K562 (cell line): ENCODE data around the gene RYK. TPM values are rescaled to one million over a fixed set of nuclear protein-coding genes. Genes with fewer than 3 reads are reported as not detected.
A peak's percentile ranks its signal among the peaks of the same experiment; 100 is the strongest.

Experiments used
- ATAC-seq: fragments of 200-7000 bp; cut with Tn5 transposase; 3 replicates; pipeline ENCODE4 v1.9.1; 2020; ENCODE audit warnings: moderate library complexity
- BruUV-seq: library from RNA; stranded (reverse); fragments of 400-500 nt; replicated peaks from 2 replicates; lab custom pipeline; 2021; lab: Mats Ljungman, UMichigan
- CTCF ChIA-PET: fragments of 300-600 bp; formaldehyde crosslinking; extraction: SDS; loops from one replicate; lab custom pipeline; 2021; ENCODE audit warnings: low intra/inter-chr PET ratio; lab: Yijun Ruan, JAX
- POLR2A ChIA-PET: fragments of 300-600, 350-650 bp; sonication (Branson Sonifier 250); formaldehyde crosslinking; extraction: SDS; loops from one replicate; lab custom pipeline; 2021; ENCODE audit warnings: antibody characterized with exemption, inconsistent platforms; lab: Yijun Ruan, JAX
- DNase-seq, 4 experiments: peaks; one replicate each; pipeline versions ENCODE4 v3.0.0 to v3.0.0-alpha.2; 2011 to 2018; ENCODE audit warnings: low spot score in 3 of 4, mixed read lengths in 3 of 4; ENCODE audit errors: extremely low read depth in 1 of 4
- FAIRE-seq: peaks from 2 replicates; lab custom pipeline; 2011; peaks lifted over from hg19 to GRCh38; lab: Jason Lieb, UNC
- H2AFZ ChIP-seq: 2 replicates; pipeline ENCODE4 v1.6.0; 2011; ENCODE audit warnings: low read depth, low read length, control low read depth, inconsistent platforms
- H3K27ac ChIP-seq: fragments of 200-600 bp; 3 replicates; pipeline ENCODE4 v1.8.0; 2011; ENCODE audit warnings: low read depth, mild to moderate bottlenecking, control low read depth, inconsistent platforms, low read length, moderate library complexity, mixed read lengths; ENCODE audit errors: extremely low read depth
- H3K27me3 ChIP-seq, 2 experiments: fragments of 300-600 bp in 1 of 2; 2 replicates in 1 of 2; 3 replicates in 1 of 2; pipeline versions ENCODE4 v1.6.0 to v1.8.0; 2011; ENCODE audit warnings: inconsistent platforms in 2 of 2, low read length in 2 of 2, mild to moderate bottlenecking in 1 of 2, mixed read lengths in 1 of 2, moderate library complexity in 1 of 2; ENCODE audit not compliant: control insufficient read depth in 2 of 2, insufficient read depth in 2 of 2
- H3K36me3 ChIP-seq: fragments of 300-600 bp; 3 replicates; pipeline ENCODE4 v1.8.0; 2011; ENCODE audit warnings: mild to moderate bottlenecking, low read length, inconsistent platforms; ENCODE audit not compliant: control insufficient read depth, insufficient read depth
- H3K4me1 ChIP-seq, 2 experiments: fragments of 200-600 bp in 1 of 2; replicated peaks in 1 of 2; 2 replicates in 1 of 2; 3 replicates in 1 of 2; pipeline versions ENCODE4 v1.5.1 to v1.8.0; 2011; ENCODE audit warnings: inconsistent platforms in 2 of 2, low read length in 2 of 2, mild to moderate bottlenecking in 1 of 2, mixed read lengths in 1 of 2, moderate library complexity in 1 of 2; ENCODE audit not compliant: control insufficient read depth in 2 of 2, insufficient read depth in 2 of 2
- H3K4me2 ChIP-seq: 2 replicates; pipeline ENCODE4 v1.6.1; 2011; ENCODE audit warnings: low read length, control low read depth, inconsistent platforms, mixed read lengths; ENCODE audit not compliant: insufficient read depth
- H3K4me3 ChIP-seq: fragments of 200-600 bp; sonication (generic), shearing (Covaris generic); 2 replicates; pipeline ENCODE4 v1.5.1; 2016; ENCODE audit warnings: control low read depth, inconsistent platforms
- H3K79me2 ChIP-seq: fragments of 200-600 bp; 3 replicates; pipeline ENCODE4 v1.8.0; 2011; ENCODE audit warnings: low read length, inconsistent platforms; ENCODE audit not compliant: control insufficient read depth, insufficient read depth
- H3K9ac ChIP-seq, 2 experiments: 2 replicates each; pipeline versions ENCODE4 v1.6.0 to v1.6.1; 2011; ENCODE audit warnings: low read depth in 2 of 2, low read length in 2 of 2, control low read depth in 1 of 2, inconsistent platforms in 1 of 2, mild to moderate bottlenecking in 1 of 2, mixed read lengths in 1 of 2; ENCODE audit not compliant: insufficient read depth in 1 of 2
- H3K9me1 ChIP-seq: one replicate; pipeline ENCODE4 v1.6.0; 2011; ENCODE audit warnings: inconsistent platforms, mild to moderate bottlenecking, low read length, moderate library complexity; ENCODE audit not compliant: control insufficient read depth, insufficient read depth
- H3K9me3 ChIP-seq: replicated peaks from 2 replicates; pipeline ENCODE4 v1.5.1; 2011; ENCODE audit warnings: low read depth, low read length, inconsistent platforms; ENCODE audit not compliant: control insufficient read depth, insufficient read depth
- H4K20me1 ChIP-seq: replicated peaks from 2 replicates; pipeline ENCODE4 v1.6.1; 2011; ENCODE audit warnings: low read length, inconsistent platforms, mixed read lengths; ENCODE audit not compliant: control insufficient read depth, insufficient read depth
- ERF ChIP-seq: fragments of 450-650 bp; formaldehyde crosslinking; IDR thresholded peaks from 2 replicates; pipeline ENCODE4 v1.4.0; 2020; ENCODE audit warnings: mild to moderate bottlenecking, mixed read lengths
- FOSL1 ChIP-seq: fragments of 200-800 bp; sonication (Bioruptor generic); conservative IDR thresholded peaks from 2 replicates; pipeline ENCODE4 v1.6.1; 2016; ENCODE audit warnings: missing genetic modification characterization, missing compliant biosample characterization
- NR3C1 ChIP-seq: sonication (generic); formaldehyde crosslinking; IDR thresholded peaks from 2 replicates; pipeline ENCODE4 v1.8.1; 2022; ENCODE audit warnings: missing genetic modification reagents
- PURB ChIP-seq: sonication (generic); formaldehyde crosslinking; IDR thresholded peaks from 2 replicates; pipeline ENCODE4 v1.9.0; 2021; ENCODE audit warnings: low read depth, mild to moderate bottlenecking, missing genetic modification reagents
- RREB1 ChIP-seq: fragments of 250-450 bp; sonication (Bioruptor Pico); IDR thresholded peaks from 2 replicates; pipeline ENCODE4 v1.4.0; 2020
- SMARCA4 ChIP-seq: fragments of 450-650 bp; IDR thresholded peaks from 2 replicates; pipeline ENCODE4 v1.6.1; 2016
- ZNF24 ChIP-seq: fragments of 450-650 bp; IDR thresholded peaks from 2 replicates; pipeline ENCODE4 v1.6.1; 2016
- ZNF347 ChIP-seq: fragments of 450-650 bp; formaldehyde crosslinking; IDR thresholded peaks from 2 replicates; pipeline ENCODE4 v1.4.0; 2020; ENCODE audit warnings: low read depth, mild to moderate bottlenecking, moderate library complexity
- ZNF444 ChIP-seq: fragments of 250-450 bp; sonication (Bioruptor Pico); IDR thresholded peaks from 2 replicates; pipeline ENCODE4 v1.4.0; 2020; ENCODE audit warnings: mild to moderate bottlenecking, moderate library complexity
- in situ Hi-C: fragments of 300-500 bp; cut with MboI; formaldehyde crosslinking; loops from 4 replicates; pipeline ENCODE4 v1.15.0; 2018; ENCODE audit warnings: inconsistent platforms, mixed read lengths
- intact Hi-C: fragments of 100-400 bp; cut with micrococcal nuclease; formaldehyde crosslinking; loops from 2 replicates; pipeline ENCODE4 v1.14.2; 2022
- polyA plus RNA-seq, 8 experiments: library from polyadenylated mRNA; depleted of rRNA in 4 of 8; stranded (reverse) in 5 of 8; unstranded in 3 of 8; fragments of >200 nt; fragmentation: Nextera tagmentation in 2 of 8; fragmentation: Illumina TruSeq in 1 of 8; extraction: Ambion mirVana in 2 of 8; extraction: Trizol in 1 of 8; gene quantifications; 2 replicates each; pipeline versions ENCODE4 v1.2.1 to v1.2.3, GENCODE V29; 2011 to 2014; ENCODE audit warnings: inconsistent platforms in 1 of 8, missing spikeins in 1 of 8
- total RNA-seq, 7 experiments: library from RNA; depleted of rRNA in 6 of 7; stranded (reverse); fragments of >200 nt in 6 of 7; fragmentation: Illumina TruSeq in 2 of 7; extraction: Trizol in 2 of 7; gene quantifications; 2 replicates each; pipeline versions ENCODE4 v1.2.1 to v1.2.3, GENCODE V29; 2011 to 2021; ENCODE audit warnings: low replicate concordance in 1 of 7
- TF ChIP-seq, protein P1 (sequence below): IDR thresholded peaks from 2 replicates; pipeline ENCODE4 v1.6.1; 2014; ENCODE audit warnings: antibody characterized with exemption

Gene RYK
- total and polyA plus RNA-seq, 9 of the 15 experiments (the other 6 are each of a cell fraction or from before 2014, with no cell fraction given): 4.2 to 29.5 (median 16.6) TPM

DNA sequence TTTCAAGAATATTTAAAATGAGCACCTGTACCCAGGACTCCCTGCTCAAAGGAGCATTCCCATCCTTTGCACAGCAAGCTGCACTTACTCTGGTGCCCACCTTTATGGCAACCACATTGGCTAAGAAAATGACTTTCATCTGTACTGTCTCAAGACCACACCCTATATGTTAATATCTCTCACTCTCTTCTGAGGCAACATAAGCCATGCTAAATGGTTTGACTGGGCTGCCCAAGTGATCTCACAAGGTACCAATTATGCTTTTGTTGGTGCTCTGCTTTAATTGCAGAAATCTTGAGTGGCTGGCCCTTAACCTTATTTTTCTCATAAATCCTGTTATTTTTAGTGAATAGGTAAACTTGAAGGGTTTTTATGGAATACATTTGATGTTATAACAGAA, 17.7 kb downstream of the RYK start:
- Histone ChIP-seq H3K4me1 (peaks cover 3 to 11% of the 10 kb centered on the region in 2 experiments; a peak in 3 of 5 replicates), H3K79me2 (peaks cover 93% of the 10 kb centered on the region), H3K4me3 (no peak overlapping the region), H3K27ac (no peak overlapping the region), H3K4me2 (no peak overlapping the region), H3K9me3 (no peaks in the 10 kb centered on the region), H3K36me3 (no peaks in the 10 kb centered on the region), H3K9me1 (no peaks in the 10 kb centered on the region), H3K27me3 (no peaks in the 10 kb centered on the region), H4K20me1 (peaks cover 4% of the 10 kb centered on the region), H3K9ac (no peak overlapping the region), H2AFZ (no peak overlapping the region)
- FAIRE-seq (peak; percentile 35), DNase-seq (no peak), ATAC-seq (peak; percentile 19; the same call in 1 of the 3 replicates)
- CTCF ChIA-PET: no interaction called here
- BruUV-seq: no TSS peak
- POLR2A ChIA-PET: interaction anchor here (1.5 kb wide), 1 partner anchor 14 kb away, joined by 4 read pairs; no protein-coding TSS in a partner anchor
- in situ Hi-C loops (no loop called here), intact Hi-C loops (no loop called here)
- TF ChIP-seq, protein P1, sequence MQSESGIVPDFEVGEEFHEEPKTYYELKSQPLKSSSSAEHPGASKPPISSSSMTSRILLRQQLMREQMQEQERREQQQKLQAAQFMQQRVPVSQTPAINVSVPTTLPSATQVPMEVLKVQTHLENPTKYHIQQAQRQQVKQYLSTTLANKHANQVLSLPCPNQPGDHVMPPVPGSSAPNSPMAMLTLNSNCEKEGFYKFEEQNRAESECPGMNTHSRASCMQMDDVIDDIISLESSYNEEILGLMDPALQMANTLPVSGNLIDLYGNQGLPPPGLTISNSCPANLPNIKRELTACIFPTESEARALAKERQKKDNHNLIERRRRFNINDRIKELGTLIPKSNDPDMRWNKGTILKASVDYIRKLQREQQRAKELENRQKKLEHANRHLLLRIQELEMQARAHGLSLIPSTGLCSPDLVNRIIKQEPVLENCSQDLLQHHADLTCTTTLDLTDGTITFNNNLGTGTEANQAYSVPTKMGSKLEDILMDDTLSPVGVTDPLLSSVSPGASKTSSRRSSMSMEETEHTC: no peak
- no peak for TF ChIP-seq PURB (CRISPR knock-in tag)

DNA sequence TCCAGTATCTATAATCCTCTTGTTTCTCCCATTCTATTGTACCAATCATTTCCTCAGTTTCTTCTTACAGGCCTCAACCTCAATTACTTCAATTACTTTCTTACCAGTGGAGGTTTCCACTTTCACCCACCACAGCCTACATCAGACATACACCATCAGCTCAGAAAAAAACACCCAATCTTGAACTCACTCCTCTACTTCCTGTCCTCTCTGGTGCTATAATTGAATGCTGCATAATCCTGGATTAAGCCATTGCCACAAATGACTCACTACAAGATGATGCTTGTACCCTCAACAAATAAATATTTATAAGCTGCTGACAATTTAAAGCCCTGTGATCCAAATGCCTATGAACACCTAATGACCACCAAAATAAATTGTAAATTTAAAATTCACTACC, 18.5 kb downstream of the RYK start:
- Histone ChIP-seq H3K79me2 (peaks cover 87% of the 10 kb centered on the region), H4K20me1 (peaks cover 4% of the 10 kb centered on the region)
- intact Hi-C loops: no loop called here
- no peak for TF ChIP-seq ZNF347 (CRISPR knock-in tag)
- no peak for TF ChIP-seq ZNF24
- TF ChIP-seq ZNF444: no peak
- no peak for TF ChIP-seq FOSL1
- no peak for TF ChIP-seq SMARCA4
- TF ChIP-seq NR3C1 (CRISPR knock-in tag): no peak
- no peak for TF ChIP-seq ERF
- no peak for TF ChIP-seq RREB1 (CRISPR knock-in tag)

More for the DNA sequence above, 18.5 kb downstream of the RYK start:
- H3K4me3 ChIP-seq: no peak overlapping the region
- in situ Hi-C loops: no loop called here
- FAIRE-seq (no peak), ATAC-seq (peak; percentile 52; the same call in 1 of the 3 replicates), DNase-seq (no peak)
- no TSS peak for BruUV-seq
- no peak overlapping the region for H2AFZ ChIP-seq
- no peaks in the 10 kb centered on the region for H3K27me3 ChIP-seq
- no peaks in the 10 kb centered on the region for H3K9me1 ChIP-seq
- POLR2A ChIA-PET: interaction anchor here (1.0 to 1.5 kb wide), 2 partner anchors 9 to 15 kb away, joined by 3 to 4 read pairs; no protein-coding TSS in a partner anchor
- H3K9ac ChIP-seq: no peak overlapping the region
- H3K4me2 ChIP-seq: no peak overlapping the region
- CTCF ChIA-PET: no interaction called here
- H3K4me1 ChIP-seq: peaks cover 3 to 11% of the 10 kb centered on the region in 2 experiments; a peak in 3 of 5 replicates
- no peak overlapping the region for H3K27ac ChIP-seq
- H3K36me3 ChIP-seq: no peaks in the 10 kb centered on the region
- H3K9me3 ChIP-seq: no peaks in the 10 kb centered on the region
